Stimulated activated CD4-positive, alpha-beta T cell treated with anti-CD3 and anti-CD28 coated beads, Interleukin-15, amount 100 ng/mL, for 48 hours (primary cell): ENCODE measurements around the gene SIT1.

Experiments used
- DNase-seq, 2 donors: peaks; one replicate each; pipeline ENCODE4 v3.0.0-alpha.2; 2020; ENCODE audit warnings: low read depth in 2 of 2

Gene SIT1

DNA sequence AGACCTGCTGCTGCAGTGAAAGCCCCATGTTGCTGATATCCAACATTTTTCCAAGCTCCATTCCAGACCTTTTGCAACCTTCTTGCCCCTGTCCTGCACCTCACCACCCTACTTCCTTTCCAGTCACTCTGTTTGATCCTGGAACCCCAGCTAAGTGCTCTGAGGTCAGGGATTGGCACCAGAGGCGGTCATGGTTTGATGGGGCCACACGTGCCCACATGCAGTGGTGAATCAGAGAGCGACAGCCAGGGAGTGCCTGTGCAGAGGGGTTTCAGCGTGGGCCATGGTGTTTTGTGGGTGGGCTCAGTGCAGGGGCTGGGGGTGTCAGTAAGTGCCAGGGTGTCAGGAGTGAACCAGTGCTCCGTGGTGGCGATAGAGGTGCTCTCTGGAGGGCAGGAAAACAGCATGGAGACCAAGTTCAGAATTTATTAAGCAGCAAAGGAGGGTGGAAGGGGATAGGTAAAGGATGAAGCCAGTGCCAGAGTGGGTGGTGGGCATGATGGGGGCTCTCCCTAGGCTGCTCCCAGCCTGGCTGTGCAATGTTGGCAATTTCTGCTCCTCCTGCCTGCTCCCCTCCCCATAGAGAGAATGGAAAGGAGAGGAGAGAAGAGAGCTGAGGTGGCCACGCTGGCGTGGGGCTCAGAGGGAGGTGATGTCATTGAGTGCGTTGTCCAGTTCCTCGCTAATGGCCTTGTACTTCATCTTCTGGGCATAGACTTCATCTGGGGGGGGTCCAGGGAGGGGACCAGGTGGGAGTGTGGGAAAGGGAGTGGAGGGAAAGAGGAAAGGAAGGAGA is 32.0 kb upstream of the SIT1 start:
- no peak for DNase-seq

DNA sequence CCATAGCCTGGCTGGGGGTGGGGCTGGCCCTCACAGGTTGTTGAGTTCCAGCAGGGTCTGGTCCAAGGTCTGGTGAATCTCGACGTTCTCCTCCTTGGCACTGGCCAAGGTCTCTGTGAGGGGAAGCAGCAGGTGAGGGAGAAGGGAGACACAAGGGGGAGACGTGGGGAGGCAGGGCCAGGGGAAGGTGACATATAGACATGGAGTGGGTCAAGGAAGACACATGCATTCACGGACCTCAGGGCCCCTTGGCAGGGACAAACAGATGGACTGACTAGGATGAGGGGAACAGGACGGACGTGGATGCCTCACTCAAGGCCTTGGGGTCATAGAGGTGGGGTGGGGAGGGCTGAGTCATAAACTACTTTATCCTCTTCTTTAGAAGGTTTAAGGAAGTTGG is 31.3 kb upstream of the SIT1 start:
- no peak for DNase-seq

DNA sequence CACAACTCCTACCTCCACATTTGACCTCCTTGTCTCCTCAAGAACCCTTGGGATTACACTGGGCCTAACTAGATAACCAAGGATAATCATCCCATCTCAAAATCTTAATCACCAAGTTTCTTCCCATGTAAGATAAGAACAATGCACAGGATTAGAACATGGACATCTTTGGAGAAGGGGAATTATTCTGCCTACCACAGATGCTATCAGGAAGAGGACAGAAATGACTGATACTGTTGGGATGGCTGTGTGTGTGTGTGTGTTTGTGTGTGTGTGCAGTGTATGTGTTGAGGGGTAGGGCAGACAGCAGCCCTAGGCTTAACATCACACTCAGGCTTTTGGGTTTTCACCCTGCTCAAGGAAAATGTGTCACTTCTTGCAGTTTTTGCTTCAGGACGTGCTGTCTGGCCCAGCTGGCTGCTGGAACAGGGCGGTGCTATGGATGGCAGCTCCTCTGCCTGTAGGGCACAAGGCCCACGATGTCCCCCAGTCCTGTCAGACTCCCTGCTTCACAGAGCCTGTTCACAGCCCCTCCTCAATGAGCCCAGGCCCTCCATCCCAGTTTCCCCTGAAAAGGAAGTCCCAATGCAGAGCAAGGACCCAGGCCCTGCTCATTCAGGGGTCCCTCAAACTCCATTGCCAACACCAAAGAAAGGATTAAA is 30.7 kb upstream of the SIT1 start:
- DNase-seq, result no peak

DNA sequence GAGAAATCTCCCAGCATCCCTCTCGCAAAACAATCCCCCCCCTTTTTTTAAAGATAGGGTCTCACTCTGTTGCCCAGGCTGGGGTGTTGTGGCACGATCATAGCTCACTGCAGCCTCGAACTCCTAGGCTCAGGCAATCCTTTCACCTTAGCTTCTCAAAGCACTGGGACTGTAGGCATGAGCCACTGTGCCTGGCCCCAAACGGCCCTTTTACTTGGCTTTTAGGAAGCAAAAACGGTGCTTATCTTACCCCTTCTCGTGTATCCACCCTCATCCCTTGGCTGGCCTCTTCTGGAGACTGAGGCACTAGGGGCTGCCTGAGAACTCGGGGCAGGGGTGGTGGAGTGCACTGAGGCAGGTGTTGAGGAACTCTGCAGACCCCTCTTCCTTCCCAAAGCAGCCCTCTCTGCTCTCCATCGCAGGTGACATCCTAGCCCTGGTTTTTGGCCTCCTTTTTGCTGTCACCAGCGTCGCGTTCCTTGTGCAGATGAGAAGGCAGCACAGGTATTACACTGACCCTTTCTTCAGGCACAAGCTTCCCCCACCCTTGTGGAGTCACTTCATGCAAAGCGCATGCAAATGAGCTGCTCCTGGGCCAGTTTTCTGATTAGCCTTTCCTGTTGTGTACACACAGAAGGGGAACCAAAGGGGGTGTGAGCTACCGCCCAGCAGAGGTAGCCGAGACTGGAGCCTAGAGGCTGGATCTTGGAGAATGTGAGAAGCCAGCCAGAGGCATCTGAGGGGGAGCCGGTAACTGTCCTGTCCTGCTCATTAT is 29.8 kb upstream of the SIT1 start:
- DNase-seq, result no peak

DNA sequence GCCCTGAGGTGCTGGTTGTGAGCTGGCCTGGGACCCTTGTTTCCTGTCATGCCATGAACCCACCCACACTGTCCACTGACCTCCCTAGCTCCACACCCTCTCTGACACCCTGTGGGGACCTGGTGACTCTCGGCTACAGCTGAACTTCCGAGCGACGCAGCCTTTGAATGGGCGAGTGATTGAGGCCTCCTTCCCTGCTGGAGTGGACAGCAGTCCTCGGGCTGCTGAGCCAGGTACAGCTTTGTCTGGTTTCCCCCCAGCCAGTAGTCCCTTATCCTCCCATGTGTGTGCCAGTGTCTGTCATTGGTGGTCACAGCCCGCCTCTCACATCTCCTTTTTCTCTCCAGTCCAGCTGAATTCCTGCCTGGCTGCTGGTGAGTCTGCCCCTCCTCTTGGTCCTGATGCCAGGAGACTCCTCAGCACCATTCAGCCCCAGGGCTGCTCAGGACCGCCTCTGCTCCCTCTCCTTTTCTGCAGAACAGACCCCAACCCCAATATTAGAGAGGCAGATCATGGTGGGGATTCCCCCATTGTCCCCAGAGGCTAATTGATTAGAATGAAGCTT is 29.1 kb upstream of the SIT1 start:
- DNase-seq, result no peak

DNA sequence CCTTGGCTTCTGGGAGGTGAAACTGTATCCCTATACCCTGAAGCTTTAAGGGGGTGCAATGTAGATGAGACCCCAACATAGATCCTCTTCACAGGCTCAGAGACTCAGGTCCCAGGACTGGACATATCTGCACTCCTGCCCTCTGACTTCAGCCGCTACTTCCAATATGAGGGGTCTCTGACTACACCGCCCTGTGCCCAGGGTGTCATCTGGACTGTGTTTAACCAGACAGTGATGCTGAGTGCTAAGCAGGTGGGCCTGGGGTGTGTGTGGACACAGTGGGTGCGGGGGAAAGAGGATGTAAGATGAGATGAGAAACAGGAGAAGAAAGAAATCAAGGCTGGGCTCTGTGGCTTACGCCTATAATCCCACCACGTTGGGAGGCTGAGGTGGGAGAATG is 28.4 kb upstream of the SIT1 start:
- DNase-seq, result no peak

DNA sequence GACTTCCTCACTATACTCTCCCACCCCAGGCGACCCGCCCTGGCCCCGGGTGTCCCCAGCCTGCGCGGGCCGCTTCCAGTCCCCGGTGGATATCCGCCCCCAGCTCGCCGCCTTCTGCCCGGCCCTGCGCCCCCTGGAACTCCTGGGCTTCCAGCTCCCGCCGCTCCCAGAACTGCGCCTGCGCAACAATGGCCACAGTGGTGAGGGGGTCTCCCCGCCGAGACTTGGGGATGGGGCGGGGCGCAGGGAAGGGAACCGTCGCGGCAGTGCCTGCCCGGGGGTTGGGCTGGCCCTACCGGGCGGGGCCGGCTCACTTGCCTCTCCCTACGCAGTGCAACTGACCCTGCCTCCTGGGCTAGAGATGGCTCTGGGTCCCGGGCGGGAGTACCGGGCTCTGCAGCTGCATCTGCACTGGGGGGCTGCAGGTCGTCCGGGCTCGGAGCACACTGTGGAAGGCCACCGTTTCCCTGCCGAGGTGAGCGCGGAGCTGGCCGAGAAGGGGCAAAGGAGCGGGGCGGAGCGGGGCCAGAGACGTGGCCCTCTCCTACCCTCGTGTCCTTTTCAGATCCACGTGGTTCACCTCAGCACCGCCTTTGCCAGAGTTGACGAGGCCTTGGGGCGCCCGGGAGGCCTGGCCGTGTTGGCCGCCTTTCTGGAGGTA is 25.1 kb upstream of the SIT1 start:
- no peak for DNase-seq

DNA sequence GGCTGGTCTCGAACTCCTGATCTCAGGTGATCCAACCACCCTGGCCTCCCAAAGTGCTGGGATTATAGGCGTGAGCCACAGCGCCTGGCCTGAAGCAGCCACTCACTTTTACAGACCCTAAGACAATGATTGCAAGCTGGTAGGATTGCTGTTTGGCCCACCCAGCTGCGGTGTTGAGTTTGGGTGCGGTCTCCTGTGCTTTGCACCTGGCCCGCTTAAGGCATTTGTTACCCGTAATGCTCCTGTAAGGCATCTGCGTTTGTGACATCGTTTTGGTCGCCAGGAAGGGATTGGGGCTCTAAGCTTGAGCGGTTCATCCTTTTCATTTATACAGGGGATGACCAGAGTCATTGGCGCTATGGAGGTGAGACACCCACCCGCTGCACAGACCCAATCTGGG is 24.5 kb upstream of the SIT1 start:
- DNase-seq, result no peak

DNA sequence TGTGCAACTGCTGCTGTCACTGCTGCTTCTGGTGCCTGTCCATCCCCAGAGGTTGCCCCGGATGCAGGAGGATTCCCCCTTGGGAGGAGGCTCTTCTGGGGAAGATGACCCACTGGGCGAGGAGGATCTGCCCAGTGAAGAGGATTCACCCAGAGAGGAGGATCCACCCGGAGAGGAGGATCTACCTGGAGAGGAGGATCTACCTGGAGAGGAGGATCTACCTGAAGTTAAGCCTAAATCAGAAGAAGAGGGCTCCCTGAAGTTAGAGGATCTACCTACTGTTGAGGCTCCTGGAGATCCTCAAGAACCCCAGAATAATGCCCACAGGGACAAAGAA is 23.3 kb upstream of the SIT1 start:
- no peak for DNase-seq

DNA sequence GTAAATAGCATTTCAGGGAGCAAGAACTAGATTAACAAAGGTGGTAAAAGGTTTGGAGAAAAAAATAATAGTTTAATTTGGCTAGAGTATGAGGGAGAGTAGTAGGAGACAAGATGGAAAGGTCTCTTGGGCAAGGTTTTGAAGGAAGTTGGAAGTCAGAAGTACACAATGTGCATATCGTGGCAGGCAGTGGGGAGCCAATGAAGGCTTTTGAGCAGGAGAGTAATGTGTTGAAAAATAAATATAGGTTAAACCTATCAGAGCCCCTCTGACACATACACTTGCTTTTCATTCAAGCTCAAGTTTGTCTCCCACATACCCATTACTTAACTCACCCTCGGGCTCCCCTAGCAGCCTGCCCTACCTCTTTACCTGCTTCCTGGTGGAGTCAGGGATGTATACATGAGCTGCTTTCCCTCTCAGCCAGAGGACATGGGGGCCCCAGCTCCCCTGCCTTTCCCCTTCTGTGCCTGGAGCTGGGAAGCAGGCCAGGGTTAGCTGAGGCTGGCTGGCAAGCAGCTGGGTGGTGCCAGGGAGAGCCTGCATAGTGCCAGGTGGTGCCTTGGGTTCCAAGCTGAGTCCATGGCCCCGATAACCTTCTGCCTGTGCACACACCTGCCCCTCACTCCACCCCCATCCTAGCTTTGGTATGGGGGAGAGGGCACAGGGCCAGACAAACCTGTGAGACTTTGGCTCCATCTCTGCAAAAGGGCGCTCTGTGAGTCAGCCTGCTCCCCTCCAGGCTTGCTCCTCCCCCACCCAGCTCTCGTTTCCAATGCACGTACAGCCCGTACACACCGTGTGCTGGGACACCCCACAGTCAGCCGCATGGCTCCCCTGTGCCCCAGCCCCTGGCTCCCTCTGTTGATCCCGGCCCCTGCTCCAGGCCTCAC is 22.6 kb upstream of the SIT1 start, which contains the start of gene CA9:
CA9 (plus strand) TSS at position 797 of the 893 bp plus-strand sequence; CDS start at position 829, 32 bp downstream.
- DNase-seq, result no peak

DNA sequence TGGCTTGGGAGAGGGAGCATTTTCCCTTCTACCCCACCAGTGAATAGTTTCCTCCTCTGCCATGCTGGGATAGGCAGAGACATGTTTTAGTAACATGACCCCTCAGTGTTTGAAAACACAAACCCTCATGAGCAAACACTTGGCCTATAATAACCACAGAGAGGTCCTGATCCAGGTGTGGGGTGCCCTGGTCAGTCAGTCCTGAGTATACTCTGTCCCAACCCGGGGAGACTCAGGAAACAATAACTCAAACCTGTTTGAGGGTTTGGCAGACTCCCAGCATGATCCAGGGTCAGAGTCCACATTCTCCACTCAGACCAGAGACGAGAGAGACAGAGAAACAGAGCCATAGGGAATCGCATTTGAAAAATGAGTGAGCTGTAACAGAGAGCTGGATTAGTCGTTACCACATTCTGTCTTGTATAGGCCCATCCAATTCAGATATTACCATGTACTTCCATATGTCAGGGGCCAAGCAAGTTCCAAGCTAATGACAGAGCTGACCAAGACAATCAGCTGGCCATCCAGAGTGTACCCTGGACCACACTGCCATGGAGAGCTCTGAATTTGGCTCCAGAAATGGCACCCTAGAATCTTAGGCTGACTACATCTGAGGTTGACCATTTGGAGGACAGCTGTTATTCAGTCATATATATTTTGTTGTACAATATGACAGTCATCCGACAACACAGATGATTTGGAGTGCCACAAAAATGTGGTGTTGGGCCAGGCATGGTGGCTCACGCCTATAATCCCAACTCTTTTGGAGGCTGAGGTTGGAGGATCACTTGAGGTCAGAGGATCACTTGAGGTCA is 18.8 kb upstream of the SIT1 start:
- DNase-seq, result no peak

DNA sequence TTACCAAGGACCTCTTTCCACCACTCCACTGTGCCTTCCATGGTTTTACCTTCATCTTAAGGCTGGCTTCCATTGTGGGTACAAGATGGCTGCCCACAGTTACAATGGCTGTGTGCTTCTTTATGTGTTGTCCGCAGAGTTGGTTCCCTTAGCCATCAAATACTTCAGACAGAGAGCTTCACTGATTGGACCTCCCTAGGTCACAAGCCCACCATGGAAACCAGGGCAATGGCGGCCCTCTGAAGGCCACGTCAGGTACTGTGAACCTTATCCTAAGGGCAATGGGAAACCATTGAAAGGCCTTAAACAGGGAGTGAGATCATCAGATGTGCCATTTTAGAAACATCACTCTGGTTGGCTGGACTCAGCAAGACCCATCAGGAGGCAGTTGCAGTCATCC is 17.2 kb upstream of the SIT1 start:
- no peak for DNase-seq

DNA sequence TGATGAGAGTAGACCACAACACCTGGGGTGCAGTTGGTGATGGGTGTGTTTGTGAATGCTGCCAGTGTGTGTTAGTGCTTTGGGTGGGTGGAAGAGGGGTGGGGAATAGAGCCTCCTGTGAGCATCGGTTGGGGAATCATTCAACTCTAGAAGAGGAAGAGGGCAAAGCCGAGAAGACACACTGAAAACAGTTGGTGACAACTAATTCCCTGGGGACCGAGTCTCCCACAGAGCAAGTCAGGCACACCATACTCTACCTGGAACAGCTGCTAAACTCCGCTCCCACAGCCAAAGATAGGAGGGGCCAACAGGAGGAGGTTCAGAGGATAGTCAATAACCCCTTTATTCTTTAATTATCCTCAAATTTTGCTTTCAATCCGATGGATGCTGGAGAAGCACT is 15.8 kb upstream of the SIT1 start:
- no peak for DNase-seq

DNA sequence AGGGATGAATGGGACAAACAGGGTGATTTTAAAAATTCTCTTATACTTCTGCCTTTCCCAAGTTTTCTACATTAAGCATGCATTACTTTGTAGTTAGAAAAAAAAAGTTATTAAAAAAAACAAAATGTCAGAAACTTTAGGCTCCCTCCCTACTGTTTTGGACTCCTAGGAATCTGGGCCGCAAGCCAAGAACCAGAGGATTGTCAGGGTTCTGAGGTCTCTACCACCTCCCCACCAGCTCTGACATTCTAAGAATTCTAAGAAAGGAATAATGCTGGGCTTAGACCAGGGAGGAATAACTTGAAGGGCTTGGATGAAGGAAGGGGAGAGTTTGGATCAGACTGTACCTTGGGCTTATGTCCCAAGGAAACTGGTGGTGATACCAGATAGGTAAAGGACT is 15.3 kb upstream of the SIT1 start:
- no peak for DNase-seq

DNA sequence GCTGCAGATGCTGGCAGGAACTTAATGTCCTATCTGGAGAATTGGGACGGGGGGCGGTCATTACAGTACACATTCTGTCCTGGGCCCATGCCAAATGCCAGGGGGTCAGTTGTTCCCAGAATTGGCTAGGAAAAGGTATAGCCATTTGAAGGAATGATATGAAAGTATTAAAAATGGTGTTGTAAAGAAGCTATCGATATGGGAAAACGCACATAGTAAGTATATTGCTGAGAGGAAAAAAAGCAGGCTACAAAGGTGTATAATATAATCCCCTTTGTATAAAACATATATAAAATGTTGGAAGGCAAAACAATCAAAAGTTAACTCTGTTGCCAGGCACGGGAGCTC is 14.7 kb upstream of the SIT1 start:
- DNase-seq, result no peak

DNA sequence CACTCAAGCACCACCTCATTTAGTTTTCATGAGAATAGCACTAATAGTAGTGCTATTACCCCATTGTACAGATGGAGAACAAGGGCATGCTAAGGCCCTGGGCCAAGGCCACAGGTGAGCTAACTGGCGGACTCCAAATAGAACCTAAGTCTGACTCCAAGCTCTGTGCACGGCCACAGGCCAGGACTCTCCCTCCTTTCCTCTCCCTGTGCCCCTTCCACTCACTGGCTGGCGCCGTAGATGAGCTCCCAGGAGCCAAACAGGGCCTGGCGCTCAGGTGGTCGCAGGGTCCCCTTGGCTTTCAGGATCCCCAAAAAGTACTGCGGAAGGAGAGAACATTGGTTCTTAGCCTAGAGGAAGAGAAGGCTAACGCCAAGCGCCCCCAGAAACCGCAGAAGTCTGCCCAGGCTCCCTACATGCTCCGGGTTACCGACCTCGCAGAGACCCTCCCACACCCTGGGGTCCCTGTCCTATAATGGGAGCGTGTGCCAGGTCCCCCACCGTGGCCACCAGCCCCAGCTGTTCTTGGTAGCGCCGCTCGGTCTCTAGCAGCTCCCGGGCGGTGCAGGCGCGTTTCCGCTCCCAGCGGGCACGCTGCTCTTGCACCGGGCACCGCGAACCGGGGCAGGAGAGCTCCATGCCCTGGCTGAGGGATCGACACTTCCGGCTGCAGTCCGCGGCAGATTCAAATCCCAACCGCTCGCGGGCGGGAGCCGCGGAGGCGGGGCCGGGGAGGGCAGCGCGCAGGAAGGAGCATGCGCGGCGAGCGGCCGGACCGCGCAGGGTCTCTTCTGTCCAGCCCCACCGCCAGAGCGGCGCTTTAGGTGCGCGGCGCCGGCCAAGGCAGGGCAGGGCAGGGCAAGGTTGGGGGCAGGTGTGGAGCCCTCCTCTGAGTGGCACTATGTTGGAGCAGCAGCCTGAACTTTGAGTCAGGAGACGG is 14.1 kb upstream of the SIT1 start, which contains the start of gene ARHGEF39:
ARHGEF39 (minus strand) TSS at position 665 of the 940 bp plus-strand sequence; CDS start at position 639, 26 bp downstream.
- DNase-seq, result peak; percentile 60 to 66

DNA sequence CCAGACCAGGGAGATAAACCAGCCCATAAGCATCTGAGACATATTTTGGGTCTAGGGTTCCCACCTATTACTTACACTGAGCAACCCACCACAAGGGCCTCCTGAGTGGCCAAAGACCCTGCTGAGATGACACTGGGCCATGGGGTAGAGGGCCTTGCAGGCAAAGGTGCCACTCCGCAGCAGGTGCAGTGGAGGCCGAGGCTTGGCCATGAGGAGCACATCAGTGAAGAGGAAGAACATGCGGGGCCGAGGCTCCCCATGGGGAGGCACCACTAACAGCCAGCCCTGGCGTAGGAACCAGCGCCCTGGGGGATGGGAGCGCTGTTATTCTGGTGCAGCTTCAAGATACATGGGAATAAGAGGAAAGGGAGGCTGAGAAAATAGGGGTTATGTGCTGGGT is 11.7 kb upstream of the SIT1 start:
- DNase-seq, result no peak

DNA sequence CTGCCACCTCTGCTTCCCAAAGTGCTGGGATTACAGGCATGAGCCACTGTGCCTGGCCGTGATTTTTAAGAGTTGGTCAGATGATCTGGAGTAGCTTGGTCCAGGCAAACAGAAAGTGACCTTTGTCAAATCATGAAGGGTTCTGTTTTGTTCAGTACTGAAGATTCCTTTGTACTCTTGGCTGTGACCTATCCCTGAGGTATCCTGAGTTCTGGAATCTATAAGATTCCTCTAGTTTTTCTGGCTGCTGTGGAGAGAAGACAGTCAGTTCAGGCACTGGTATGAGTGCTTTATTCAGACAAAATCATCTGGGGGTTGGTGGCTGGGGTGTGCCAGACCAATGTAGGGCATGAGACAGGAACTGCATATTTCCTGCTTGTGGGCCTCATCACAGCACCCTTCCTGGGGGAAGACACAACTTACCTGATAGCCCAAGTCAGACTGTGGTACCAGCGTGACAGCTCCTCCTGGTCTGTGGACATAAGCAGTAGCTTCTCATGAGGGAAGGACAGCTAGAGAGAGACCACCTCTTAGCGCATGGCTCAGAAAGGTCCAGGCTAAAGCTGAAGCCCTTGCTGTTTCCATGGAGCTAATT is 11.1 kb upstream of the SIT1 start:
- DNase-seq, result no peak
